ENCODE data around the gene PRKG1. TPM values are rescaled to one million over a fixed set of nuclear protein-coding genes. Genes with fewer than 3 reads are reported as not detected.

Gene PRKG1
- total RNA-seq, 1 experiment from 2014 or later = not detected

- Histone ChIP-seq H3K27me3 (replicated peaks) (no peaks in the 10 kb centered on the region), H3K9me3 (replicated peaks) (no peaks in the 10 kb centered on the region), H3K36me3 (no peaks in the 10 kb centered on the region), H3K4me3 (no peak overlapping the region), H3K27ac (no peak overlapping the region), H3K4me1 (replicated peaks) (no peaks in the 10 kb centered on the region)
- DNase-seq (ENCODE audit: low read depth in 1 of 2, low spot score in 2 of 2) = no peak
Observed at GRCh38 chr10:51808187-51808586, 733.9 kb downstream of the PRKG1 start.

- H3K4me3 ChIP-seq = no peak overlapping the region
- H3K9me3 ChIP-seq (replicated peaks) = no peaks in the 10 kb centered on the region
- no peak overlapping the region for H3K27ac ChIP-seq
- H3K4me1 ChIP-seq (replicated peaks) = no peaks in the 10 kb centered on the region
- no peaks in the 10 kb centered on the region for H3K36me3 ChIP-seq
- H3K27me3 ChIP-seq (replicated peaks) = no peaks in the 10 kb centered on the region; the same call in 1 of the 2 replicates
- no peak for DNase-seq (ENCODE audit: low read depth in 1 of 2, low spot score in 2 of 2)
Observed at GRCh38 chr10:51815723-51816122, 741.4 kb downstream of the PRKG1 start.

GRCh38 chr10:51821045-51821444, 746.8 kb downstream of the PRKG1 start:
- H3K4me1 ChIP-seq (replicated peaks) = no peaks in the 10 kb centered on the region
- no peaks in the 10 kb centered on the region; the same call in 1 of the 2 replicates for H3K27me3 ChIP-seq (replicated peaks)
- no peak overlapping the region for H3K4me3 ChIP-seq
- no peak for DNase-seq (ENCODE audit: low read depth in 1 of 2, low spot score in 2 of 2)
- no peaks in the 10 kb centered on the region for H3K9me3 ChIP-seq (replicated peaks)
- no peak overlapping the region for H3K27ac ChIP-seq
- H3K36me3 ChIP-seq = no peaks in the 10 kb centered on the region

GRCh38 chr10:51821745-51822144, 747.5 kb downstream of the PRKG1 start:
- no peak for DNase-seq (ENCODE audit: low read depth in 1 of 2, low spot score in 2 of 2)
- no peaks in the 10 kb centered on the region for H3K36me3 ChIP-seq
- no peaks in the 10 kb centered on the region; the same call in 1 of the 2 replicates for H3K27me3 ChIP-seq (replicated peaks)
- H3K4me3 ChIP-seq = no peak overlapping the region
- H3K9me3 ChIP-seq (replicated peaks) = no peaks in the 10 kb centered on the region
- H3K27ac ChIP-seq = no peak overlapping the region
- H3K4me1 ChIP-seq (replicated peaks) = no peaks in the 10 kb centered on the region

GRCh38 chr10:51832652-51833383, 758.5 kb downstream of the PRKG1 start:
- Histone ChIP-seq H3K9me3 (replicated peaks) (no peaks in the 10 kb centered on the region; the same call in none of the 2 replicates), H3K4me3 (no peak overlapping the region), H3K27me3 (replicated peaks) (no peaks in the 10 kb centered on the region), H3K36me3 (no peaks in the 10 kb centered on the region), H3K4me1 (replicated peaks) (peaks cover 10% of the 10 kb centered on the region), H3K27ac (peak overlapping the region; percentile 60)
- DNase-seq (ENCODE audit: low read depth in 1 of 2, low spot score in 2 of 2) = peak; percentile 63 to 66

- DNase-seq (ENCODE audit: low read depth in 1 of 2, low spot score in 2 of 2) = no peak
- Histone ChIP-seq H3K36me3 (no peaks in the 10 kb centered on the region), H3K9me3 (replicated peaks) (no peaks in the 10 kb centered on the region; the same call in none of the 2 replicates), H3K4me3 (no peak overlapping the region), H3K27ac (no peak overlapping the region), H3K27me3 (replicated peaks) (no peaks in the 10 kb centered on the region), H3K4me1 (replicated peaks) (peaks cover 10% of the 10 kb centered on the region)
Observed at GRCh38 chr10:51834548-51834947, 760.3 kb downstream of the PRKG1 start.

- no peaks in the 10 kb centered on the region for H3K36me3 ChIP-seq
- DNase-seq (ENCODE audit: low read depth in 1 of 2, low spot score in 2 of 2) = no peak
- no peaks in the 10 kb centered on the region for H3K27me3 ChIP-seq (replicated peaks)
- H3K9me3 ChIP-seq (replicated peaks) = no peaks in the 10 kb centered on the region; the same call in none of the 2 replicates
- H3K4me3 ChIP-seq = no peak overlapping the region
- H3K27ac ChIP-seq = no peak overlapping the region
- H3K4me1 ChIP-seq (replicated peaks) = no peaks in the 10 kb centered on the region
Observed at GRCh38 chr10:51838471-51838870, 764.2 kb downstream of the PRKG1 start.

GRCh38 chr10:51843966-51844365, 769.7 kb downstream of the PRKG1 start:
- Histone ChIP-seq H3K4me3 (no peak overlapping the region), H3K27ac (no peak overlapping the region), H3K36me3 (no peaks in the 10 kb centered on the region), H3K4me1 (replicated peaks) (no peaks in the 10 kb centered on the region), H3K9me3 (replicated peaks) (no peaks in the 10 kb centered on the region), H3K27me3 (replicated peaks) (0 out of 2 replicates have a peak, but pooled peaks cover 4% of the 10 kb centered on the region)
- DNase-seq (ENCODE audit: low read depth in 1 of 2, low spot score in 2 of 2) = no peak

- Histone ChIP-seq H3K4me3 (no peak overlapping the region), H3K36me3 (no peaks in the 10 kb centered on the region), H3K9me3 (replicated peaks) (no peaks in the 10 kb centered on the region), H3K27me3 (replicated peaks) (0 out of 2 replicates have a peak, but pooled peaks cover 4% of the 10 kb centered on the region), H3K27ac (no peak overlapping the region), H3K4me1 (replicated peaks) (no peaks in the 10 kb centered on the region)
- no peak for DNase-seq (ENCODE audit: low read depth in 1 of 2, low spot score in 2 of 2)
Observed at GRCh38 chr10:51846856-51847506, 772.7 kb downstream of the PRKG1 start.

GRCh38 chr10:51852297-51852696, 778.0 kb downstream of the PRKG1 start:
- DNase-seq (ENCODE audit: low read depth in 1 of 2, low spot score in 2 of 2) = no peak
- no peaks in the 10 kb centered on the region for H3K36me3 ChIP-seq
- no peak overlapping the region for H3K27ac ChIP-seq
- H3K4me1 ChIP-seq (replicated peaks) = no peaks in the 10 kb centered on the region
- H3K4me3 ChIP-seq = no peak overlapping the region
- no peaks in the 10 kb centered on the region for H3K27me3 ChIP-seq (replicated peaks)
- H3K9me3 ChIP-seq (replicated peaks) = no peaks in the 10 kb centered on the region

- no peaks in the 10 kb centered on the region for H3K36me3 ChIP-seq
- no peaks in the 10 kb centered on the region for H3K9me3 ChIP-seq (replicated peaks)
- H3K27ac ChIP-seq = no peak overlapping the region
- no peaks in the 10 kb centered on the region for H3K4me1 ChIP-seq (replicated peaks)
- no peaks in the 10 kb centered on the region for H3K27me3 ChIP-seq (replicated peaks)
- DNase-seq (ENCODE audit: low read depth in 1 of 2, low spot score in 2 of 2) = no peak
- H3K4me3 ChIP-seq = no peak overlapping the region
Observed at GRCh38 chr10:51857305-51857704, 783.0 kb downstream of the PRKG1 start.

- no peaks in the 10 kb centered on the region for H3K27me3 ChIP-seq (replicated peaks)
- no peak overlapping the region for H3K4me3 ChIP-seq
- H3K9me3 ChIP-seq (replicated peaks) = no peaks in the 10 kb centered on the region
- DNase-seq (ENCODE audit: low read depth in 1 of 2, low spot score in 2 of 2) = no peak
- no peak overlapping the region for H3K27ac ChIP-seq
- no peaks in the 10 kb centered on the region for H3K4me1 ChIP-seq (replicated peaks)
- no peaks in the 10 kb centered on the region for H3K36me3 ChIP-seq
Observed at GRCh38 chr10:51860257-51860656, 786.0 kb downstream of the PRKG1 start.

- H3K4me1 ChIP-seq (replicated peaks) = no peaks in the 10 kb centered on the region
Observed at GRCh38 chr10:51861051-51861450, 786.8 kb downstream of the PRKG1 start.

GRCh38 chr10:51861731-51862130, 787.4 kb downstream of the PRKG1 start:
- H3K27ac ChIP-seq = no peak overlapping the region
- no peak overlapping the region for H3K4me3 ChIP-seq
- no peaks in the 10 kb centered on the region for H3K27me3 ChIP-seq (replicated peaks)
- no peak for DNase-seq (ENCODE audit: low read depth in 1 of 2, low spot score in 2 of 2)
- H3K36me3 ChIP-seq = no peaks in the 10 kb centered on the region
- H3K9me3 ChIP-seq (replicated peaks) = no peaks in the 10 kb centered on the region
- no peaks in the 10 kb centered on the region for H3K4me1 ChIP-seq (replicated peaks)

More at GRCh38 chr10:51861051-51861450, 786.8 kb downstream of the PRKG1 start:
- Histone ChIP-seq H3K4me3 (no peak overlapping the region), H3K9me3 (replicated peaks) (no peaks in the 10 kb centered on the region), H3K36me3 (no peaks in the 10 kb centered on the region), H3K27me3 (replicated peaks) (no peaks in the 10 kb centered on the region), H3K27ac (no peak overlapping the region)
- no peak for DNase-seq (ENCODE audit: low read depth in 1 of 2, low spot score in 2 of 2)
